ENCODE results near the gene SENP7.
"Not testable (repeated sequence)": the region's sequence is repeated elsewhere in the genome, so short reads cannot be mapped to it uniquely, and the experiment has no call there.

SENP7 gene

GRCh38 chr3:101542957-101543356 is 29.9 kb upstream of the SENP7 start (continued):
- TF ChIP-seq POU6F1 (CRISPR knock-in tag; IDR thresholded peaks at IDR 0.05; ENCODE audit: borderline replicate concordance, low read depth) (no peak), GLIS3 (CRISPR knock-in tag; IDR thresholded peaks at IDR 0.05) (no peak), TOX (CRISPR knock-in tag; IDR thresholded peaks at IDR 0.05; ENCODE audit: borderline replicate concordance) (no peak), TCF4 (CRISPR knock-in tag; IDR thresholded peaks at IDR 0.05; ENCODE audit: borderline replicate concordance) (no peak), ZNF8 (CRISPR knock-in tag; IDR thresholded peaks at IDR 0.05) (no peak), RARB (CRISPR knock-in tag; IDR thresholded peaks at IDR 0.05) (no peak), OSR1 (CRISPR knock-in tag; IDR thresholded peaks at IDR 0.05) (no peak), ISL1 (CRISPR knock-in tag; IDR thresholded peaks at IDR 0.05) (no peak), ZFP3 (CRISPR knock-in tag; IDR thresholded peaks at IDR 0.05) (no peak)

GRCh38 chr3:101536955-101537354 is 23.9 kb upstream of the SENP7 start:
- not testable (repeated sequence) for ATAC-seq

GRCh38 chr3:101536266-101536665 is 23.3 kb upstream of the SENP7 start:
- no peak for TF ChIP-seq TSHZ2 (CRISPR knock-in tag; IDR thresholded peaks at IDR 0.05)
- no peak for TF ChIP-seq OSR1 (CRISPR knock-in tag; IDR thresholded peaks at IDR 0.05)
- TF ChIP-seq ESRRG (CRISPR knock-in tag; IDR thresholded peaks at IDR 0.05) = no peak
- TF ChIP-seq PPARA (CRISPR knock-in tag; IDR thresholded peaks at IDR 0.05; ENCODE audit: borderline replicate concordance) = no peak
- no peak for TF ChIP-seq CSDC2 (CRISPR knock-in tag; IDR thresholded peaks at IDR 0.05)
- TF ChIP-seq ARNTL (CRISPR knock-in tag; IDR thresholded peaks at IDR 0.05; ENCODE audit: borderline replicate concordance, low read depth) = no peak
- no peak for TF ChIP-seq ZFP3 (CRISPR knock-in tag; IDR thresholded peaks at IDR 0.05)
- TF ChIP-seq ZNF8 (CRISPR knock-in tag; IDR thresholded peaks at IDR 0.05) = no peak
- no peak for TF ChIP-seq CREB5 (CRISPR knock-in tag; IDR thresholded peaks at IDR 0.05; ENCODE audit: low read depth)
- TF ChIP-seq ZNF70 (CRISPR knock-in tag; IDR thresholded peaks at IDR 0.05) = no peak
- no peak for TF ChIP-seq ZFP30 (CRISPR knock-in tag; IDR thresholded peaks at IDR 0.05)
- no peak for TF ChIP-seq POU6F1 (CRISPR knock-in tag; IDR thresholded peaks at IDR 0.05; ENCODE audit: borderline replicate concordance, low read depth)
- no peak for TF ChIP-seq ZNF565 (CRISPR knock-in tag; conservative IDR thresholded peaks at IDR 0.05; ENCODE audit: low read depth)
- no peak for TF ChIP-seq GLIS3 (CRISPR knock-in tag; IDR thresholded peaks at IDR 0.05)
- TF ChIP-seq CSRNP3 (CRISPR knock-in tag; IDR thresholded peaks at IDR 0.05) = no peak
- no peak for TF ChIP-seq TCF4 (CRISPR knock-in tag; IDR thresholded peaks at IDR 0.05; ENCODE audit: borderline replicate concordance)
- no peak for TF ChIP-seq PATZ1 (CRISPR knock-in tag; IDR thresholded peaks at IDR 0.05; ENCODE audit: borderline replicate concordance)
- TF ChIP-seq ISL1 (CRISPR knock-in tag; IDR thresholded peaks at IDR 0.05) = no peak
- no peak for ATAC-seq

All from SK-N-SH treated with all-trans-retinoic acid at 6 μM for 48 hours (cell line).